ENCODE results near the gene NDC80. TPM values are rescaled to one million over a fixed set of nuclear protein-coding genes. Genes with fewer than 3 reads are reported as not detected.

NDC80 gene
- total RNA-seq, 1 donor from 2014 or later = 0.91 TPM

GRCh38 chr18:2557536-2557935, 13.8 kb upstream of the NDC80 start:
- DNase-seq (ENCODE audit: low spot score) = no peak

DNA sequence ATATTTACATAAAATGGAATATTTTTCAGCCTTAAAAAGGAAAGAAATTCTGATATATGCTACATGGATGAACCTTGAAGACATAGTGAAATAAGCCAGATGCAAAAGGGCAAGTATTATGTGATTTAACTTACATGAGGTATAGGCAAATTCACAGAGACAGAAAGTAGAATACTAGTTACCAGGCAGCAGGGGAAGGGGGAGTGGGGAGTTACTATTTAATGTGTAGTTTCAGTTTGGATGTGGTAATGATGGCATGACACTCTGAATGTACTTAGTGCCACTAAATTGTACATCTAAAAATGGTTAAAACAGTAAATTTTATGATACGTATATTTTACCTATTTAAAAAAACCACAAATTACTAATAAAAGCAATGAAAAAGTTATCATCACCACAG, 12.1 kb upstream of the NDC80 start:
- no peak for DNase-seq (ENCODE audit: low spot score)

DNA sequence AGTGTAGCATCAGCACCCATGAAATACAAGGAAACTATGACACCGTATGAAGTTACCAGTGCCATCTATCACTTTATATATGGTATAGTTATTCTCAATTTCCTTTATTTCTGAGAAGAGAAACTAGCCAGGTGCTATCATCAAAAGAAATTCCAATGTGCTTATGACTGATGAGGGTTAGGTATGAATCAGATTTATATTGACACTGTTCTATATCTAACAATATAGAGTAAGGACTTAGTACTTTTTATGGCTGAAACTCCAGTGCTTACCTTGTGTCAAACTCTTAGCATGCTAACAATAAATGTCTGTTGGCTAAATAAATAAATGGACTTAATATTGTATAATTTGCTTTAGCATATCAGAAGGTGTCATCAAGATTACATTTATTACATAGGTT, 7.0 kb upstream of the NDC80 start:
- DNase-seq (ENCODE audit: low spot score) = no peak

- DNase-seq (ENCODE audit: low spot score) = no peak
These were observed 3.2 kb upstream of the NDC80 start for GRCh38 chr18:2568129-2568528.

- DNase-seq (ENCODE audit: low spot score) = no peak
These were observed 2.8 kb upstream of the NDC80 start for GRCh38 chr18:2568605-2569004.

DNA sequence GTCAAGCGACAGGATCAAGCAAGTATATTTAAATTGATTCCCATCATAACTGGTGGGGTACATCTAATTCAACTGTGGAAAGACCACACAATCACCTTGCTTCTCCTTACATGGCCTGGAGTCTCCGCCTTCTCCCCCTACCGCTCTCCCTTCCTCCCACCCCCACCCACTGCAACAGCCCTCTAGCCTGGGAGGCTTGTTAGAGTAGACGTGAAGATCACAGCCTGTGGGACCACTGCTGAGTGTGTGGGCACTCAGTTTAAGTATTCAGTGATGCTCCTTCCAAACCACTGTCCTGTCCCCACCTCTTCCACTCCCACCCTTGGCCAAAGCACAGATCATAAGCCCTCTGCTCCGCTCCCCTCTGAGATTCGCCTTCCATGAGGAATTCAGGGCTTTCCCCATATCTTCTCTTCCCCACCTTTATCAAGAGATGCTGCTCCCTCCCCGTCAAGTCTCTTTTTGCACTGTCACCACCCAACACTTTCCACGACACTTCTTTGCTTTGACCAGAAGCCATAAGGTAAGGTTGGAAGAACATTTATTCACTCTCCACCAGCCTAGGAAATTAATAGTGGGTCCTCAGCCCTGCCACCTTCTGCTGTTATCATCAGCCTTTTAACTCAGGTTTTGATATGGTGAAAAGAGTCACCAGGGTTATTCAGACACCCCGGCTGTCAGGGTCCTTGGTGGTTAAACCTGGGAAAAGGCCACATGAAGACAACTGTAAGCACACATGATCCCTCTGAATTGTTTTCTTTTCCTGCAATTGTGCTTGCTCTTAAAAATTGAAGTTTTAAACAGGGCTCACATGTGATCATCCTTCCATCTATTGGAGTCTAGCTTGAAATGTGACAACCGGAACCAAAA, 1.8 kb upstream of the NDC80 start:
- no peak for DNase-seq (ENCODE audit: low spot score)

DNA sequence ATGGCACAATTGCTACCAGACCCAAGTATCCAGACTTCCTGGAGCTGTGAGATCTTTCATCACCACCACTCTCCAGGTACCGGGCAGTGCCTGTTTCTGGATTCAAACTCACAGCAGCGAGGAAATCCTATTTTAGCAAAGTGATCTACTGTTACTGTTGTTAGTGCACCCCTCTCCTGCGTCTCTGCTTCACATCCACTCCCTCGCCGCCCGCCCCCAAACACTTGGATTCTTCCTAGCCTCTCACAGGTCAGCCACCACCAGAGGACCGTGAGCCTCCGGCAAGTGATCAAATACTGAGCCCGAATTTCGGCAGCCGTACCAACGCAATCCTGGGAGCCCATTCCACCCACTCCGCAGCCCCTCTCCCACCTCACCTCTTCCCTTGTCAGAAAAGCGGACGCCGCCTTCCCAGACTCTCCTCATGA, 571 bp upstream of the NDC80 start:
- DNase-seq (ENCODE audit: low spot score) = peak; percentile 73

GRCh38 chr18:2572171-2572569, 813 bp downstream of the NDC80 start:
- DNase-seq (ENCODE audit: low spot score) = no peak

DNA sequence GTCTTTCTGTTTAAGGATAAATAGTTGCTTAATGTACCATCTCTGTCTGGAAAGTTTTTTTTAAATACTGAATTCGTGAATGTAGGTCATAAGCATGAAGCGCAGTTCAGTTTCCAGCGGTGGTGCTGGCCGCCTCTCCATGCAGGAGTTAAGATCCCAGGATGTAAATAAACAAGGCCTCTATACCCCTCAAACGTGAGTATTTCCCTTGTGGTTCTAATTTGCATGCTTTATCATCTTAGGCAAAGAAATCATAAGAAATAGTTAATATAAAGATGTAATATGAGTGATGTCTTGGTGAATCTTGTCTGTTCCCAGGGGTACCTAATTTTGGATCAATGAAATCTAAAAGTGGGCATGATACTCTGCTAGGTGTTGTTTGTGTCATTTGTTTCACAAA, 1.5 kb downstream of the NDC80 start:
- no peak for DNase-seq (ENCODE audit: low spot score)

- DNase-seq (ENCODE audit: low spot score) = no peak
These were observed 2.1 kb downstream of the NDC80 start for GRCh38 chr18:2573408-2573807.

GRCh38 chr18:2587788-2588187, 16.4 kb downstream of the NDC80 start:
- no peak for DNase-seq (ENCODE audit: low spot score)

- DNase-seq (ENCODE audit: low spot score) = no peak
These were observed 17.4 kb downstream of the NDC80 start for GRCh38 chr18:2588666-2589344.

DNA sequence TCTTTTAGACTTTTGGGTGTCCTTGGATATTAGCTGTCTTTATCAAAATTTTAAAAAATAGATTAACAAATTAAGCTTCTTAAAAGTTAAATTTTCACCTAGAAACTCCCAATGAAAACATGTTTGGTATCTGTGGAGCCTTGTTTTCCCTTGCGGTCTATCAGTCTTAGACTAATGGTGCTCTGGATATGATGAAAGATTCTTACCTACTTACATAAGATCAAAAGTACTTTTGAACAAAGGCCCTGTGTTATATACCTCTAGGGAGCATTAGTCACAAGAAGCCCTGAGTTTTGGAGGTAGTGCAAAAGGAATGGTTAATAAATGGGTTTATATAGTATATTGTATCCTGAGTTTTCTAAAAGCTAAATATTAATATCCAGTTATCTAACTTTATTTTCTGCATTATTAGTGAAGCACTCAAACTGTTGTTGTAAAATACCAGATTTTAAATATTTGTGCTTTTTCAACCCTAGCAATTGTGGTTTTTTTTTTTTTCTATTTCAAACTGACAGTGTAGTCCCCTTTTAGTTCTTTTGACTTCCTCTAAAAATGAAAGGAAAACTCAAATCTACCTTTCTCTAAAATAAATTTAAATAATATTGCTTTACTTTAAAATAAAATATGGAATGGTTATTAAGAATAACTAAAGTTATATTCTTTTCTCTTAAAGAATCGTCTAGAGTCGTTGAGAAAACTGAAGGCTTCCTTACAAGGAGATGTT, 18.1 kb downstream of the NDC80 start:
- no peak for DNase-seq (ENCODE audit: low spot score)

- no peak for DNase-seq (ENCODE audit: low spot score)
These were observed 18.9 kb downstream of the NDC80 start for GRCh38 chr18:2590303-2590702.

DNA sequence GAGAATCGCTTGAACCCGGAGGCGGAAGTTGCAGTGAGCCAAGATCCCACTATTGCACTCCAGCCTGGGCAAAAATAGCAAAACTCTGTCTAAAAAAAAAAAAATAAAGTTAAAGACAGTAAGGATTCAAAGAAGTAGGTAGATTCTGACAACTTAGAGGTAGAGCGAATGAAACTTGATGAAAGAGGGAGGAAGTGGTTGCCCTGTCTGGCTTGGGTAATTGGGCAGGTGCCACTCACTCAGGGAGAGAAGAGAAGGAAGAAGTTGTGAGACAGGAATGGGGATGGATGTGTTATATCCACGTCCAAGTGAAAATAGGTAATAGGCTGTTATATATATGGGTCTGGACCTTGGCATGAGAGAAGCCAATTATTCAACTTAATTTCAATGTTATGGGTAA, 26.3 kb downstream of the NDC80 start:
- no peak for DNase-seq (ENCODE audit: low spot score)

GRCh38 chr18:2602844-2603243, 31.5 kb downstream of the NDC80 start:
- DNase-seq (ENCODE audit: low spot score) = no peak

DNA sequence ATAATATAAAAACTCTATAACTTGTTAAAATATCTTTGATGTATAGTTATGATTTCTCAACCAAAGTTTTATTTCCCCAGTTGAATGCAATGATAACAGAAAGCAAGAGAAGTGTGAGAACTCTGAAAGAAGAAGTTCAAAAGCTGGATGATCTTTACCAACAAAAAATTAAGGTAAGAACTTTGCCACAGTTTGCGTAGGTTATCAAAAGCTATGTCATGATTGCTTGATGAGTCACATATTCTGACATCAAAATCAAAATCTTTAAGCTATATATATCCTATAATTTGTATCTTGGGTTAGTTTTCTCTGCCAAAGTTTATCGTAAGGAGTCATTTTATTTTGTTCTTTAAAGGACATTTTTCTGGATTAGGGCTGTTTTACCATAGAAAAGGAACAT, 35.0 kb downstream of the NDC80 start:
- no peak for DNase-seq (ENCODE audit: low spot score)

DNA sequence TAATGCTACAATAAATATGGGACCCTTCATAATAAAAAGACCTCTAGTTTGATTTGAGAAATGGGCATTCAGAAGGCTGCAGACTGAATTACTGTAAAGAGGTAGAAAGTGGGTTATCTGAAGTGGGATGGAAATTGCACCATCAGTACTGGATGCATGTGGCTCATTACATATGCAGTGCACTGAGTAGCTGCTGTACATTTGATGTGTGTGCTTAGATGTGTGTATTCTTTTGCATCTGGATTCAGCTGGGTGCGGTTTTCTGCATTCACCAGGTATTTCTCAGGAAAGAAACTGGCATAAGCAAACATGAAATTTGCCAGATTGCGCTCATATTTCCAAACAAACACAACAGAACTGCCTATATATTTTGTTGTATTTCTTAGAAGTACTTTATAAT, 38.2 kb downstream of the NDC80 start:
- DNase-seq (ENCODE audit: low spot score) = no peak

GRCh38 chr18:2610549-2610948, 39.2 kb downstream of the NDC80 start:
- DNase-seq (ENCODE audit: low spot score) = no peak

GRCh38 chr18:2612996-2613395, 41.6 kb downstream of the NDC80 start:
- no peak for DNase-seq (ENCODE audit: low spot score)

DNA sequence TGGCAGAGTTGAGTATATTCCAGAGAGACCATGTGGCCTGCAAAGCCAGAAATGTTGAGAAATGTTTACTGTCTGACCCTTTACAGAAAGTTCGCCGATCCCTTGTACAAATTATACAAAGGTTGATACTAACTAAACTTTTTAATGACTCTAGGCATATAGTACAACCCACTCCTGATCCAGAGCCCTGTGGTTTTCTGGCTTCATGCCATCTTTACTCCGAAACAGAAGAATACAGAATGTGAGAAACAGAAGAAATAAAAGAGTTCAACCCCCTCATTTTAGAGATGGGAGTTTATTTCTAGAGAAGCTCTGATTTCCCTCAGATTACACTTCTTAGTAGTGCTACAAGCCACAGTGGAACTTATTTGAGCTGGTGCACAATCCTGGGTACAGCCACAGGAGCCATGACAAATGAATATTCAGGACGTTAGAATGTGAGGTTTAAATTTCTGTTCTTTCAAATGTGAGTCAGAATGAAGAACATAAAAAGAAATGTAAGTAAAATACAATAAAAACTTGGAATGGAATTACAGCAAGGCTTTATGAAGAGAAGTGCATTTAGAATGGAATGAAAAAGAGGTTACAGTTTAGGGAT, 46.1 kb downstream of the NDC80 start:
- no peak for DNase-seq (ENCODE audit: low spot score)

GRCh38 chr18:2618009-2618408, 46.7 kb downstream of the NDC80 start:
- no peak for DNase-seq (ENCODE audit: low spot score)
